Fibroblast of villous mesenchyme (primary cell): ENCODE measurements around the gene CLDN22. TPM values are rescaled to one million over a fixed set of nuclear protein-coding genes. Genes with fewer than 3 reads are reported as not detected.
"Not testable (repeated sequence)": the region's sequence is repeated elsewhere in the genome, so short reads cannot be mapped to it uniquely, and the experiment has no call there.

Source experiments
- DNase-seq: peaks from one replicate; pipeline ENCODE4 v3.0.0-alpha.2; 2010; ENCODE audit warnings: low read depth
- H3K4me3 ChIP-seq: 2 replicates; pipeline ENCODE4 v1.5.1; 2011; ENCODE audit warnings: low read depth, mild to moderate bottlenecking, low read length
- CTCF ChIP-seq: IDR thresholded peaks from 2 replicates; pipeline ENCODE4 v1.5.1; 2012; ENCODE audit warnings: low read depth, mild to moderate bottlenecking, low read length; ENCODE audit not compliant: insufficient read depth
- total RNA-seq: library from RNA; depleted of rRNA; stranded (reverse); fragments of >200 nt; gene quantifications from 2 replicates; pipeline ENCODE4 v1.2.3, GENCODE V29; 2012

Gene CLDN22
- total RNA-seq, 1 donor = under 0.01 TPM

GRCh38 chr4:183329954-183330742, 10.1 kb upstream of the CLDN22 start:
- TF ChIP-seq CTCF = no peak
- DNase-seq = no peak
- H3K4me3 ChIP-seq = no peak overlapping the region

- no peak for DNase-seq
- H3K4me3 ChIP-seq = no peak overlapping the region
- TF ChIP-seq CTCF = no peak
These were observed 9.2 kb upstream of the CLDN22 start for GRCh38 chr4:183329244-183329643.

DNA sequence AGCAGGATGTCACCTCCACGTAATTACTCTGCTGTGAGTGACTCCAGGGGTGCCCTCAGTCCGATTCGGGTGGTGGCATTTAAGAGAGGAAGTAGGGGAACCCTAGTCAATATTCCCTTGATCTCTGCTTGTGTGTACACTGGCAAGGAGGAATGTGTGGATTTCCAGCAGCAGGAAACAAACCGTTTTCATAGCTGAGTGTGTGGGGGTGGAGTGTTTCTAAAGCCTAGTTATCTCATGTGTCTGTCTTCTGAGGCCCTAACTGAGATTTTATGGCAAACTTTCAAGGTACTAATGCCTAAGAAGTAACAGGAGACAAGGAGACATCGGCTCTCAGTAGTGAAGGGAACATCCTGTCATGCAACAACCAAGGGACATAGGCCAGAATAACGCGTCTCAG, 8.8 kb upstream of the CLDN22 start:
- no peak overlapping the region for H3K4me3 ChIP-seq
- DNase-seq = peak; percentile 22
- no peak for TF ChIP-seq CTCF

DNA sequence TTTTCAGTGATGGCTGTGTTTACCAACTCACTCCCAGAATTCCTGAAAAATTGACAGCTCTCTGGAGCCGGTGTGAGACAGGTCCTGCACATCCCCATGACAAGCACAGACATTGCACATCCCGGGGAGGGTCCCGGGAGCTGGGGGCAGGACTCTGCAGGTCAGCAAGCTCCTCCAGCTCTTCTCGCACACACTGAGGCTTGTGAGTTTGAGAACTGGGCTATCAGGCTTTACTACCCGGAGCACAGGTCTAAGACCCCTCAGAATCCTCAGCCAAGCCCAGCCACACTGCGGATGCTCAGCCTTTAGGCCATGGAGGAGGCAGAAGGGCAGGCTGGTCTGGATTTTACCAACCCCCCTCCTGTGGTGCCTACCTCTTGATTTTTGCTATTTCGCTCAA, 7.8 kb upstream of the CLDN22 start:
- DNase-seq = no peak
- TF ChIP-seq CTCF = no peak
- H3K4me3 ChIP-seq = no peak overlapping the region

GRCh38 chr4:183326853-183327252, 6.8 kb upstream of the CLDN22 start:
- H3K4me3 ChIP-seq = no peak overlapping the region
- no peak for TF ChIP-seq CTCF
- no peak for DNase-seq

DNA sequence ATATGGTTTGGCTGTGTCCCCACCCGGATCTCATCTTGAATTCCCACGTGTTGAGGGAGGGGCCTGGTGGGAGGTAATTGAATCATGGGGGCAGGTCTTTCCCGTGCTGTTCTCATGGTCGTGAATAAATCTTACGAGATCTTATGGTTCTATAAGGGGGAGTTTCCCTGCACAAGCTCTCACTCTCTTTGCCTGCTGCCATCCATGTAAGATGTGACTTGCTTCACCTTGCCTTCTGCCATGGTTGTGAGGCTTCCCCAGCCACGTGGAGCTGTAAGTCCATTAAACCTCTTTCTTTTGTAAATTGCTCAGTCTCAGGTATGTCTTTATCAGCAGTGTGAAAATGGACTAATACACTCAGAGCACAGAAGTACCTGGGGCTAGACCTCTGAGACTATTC, 6.3 kb upstream of the CLDN22 start:
- not testable (repeated sequence) for H3K4me3 ChIP-seq, DNase-seq

DNA sequence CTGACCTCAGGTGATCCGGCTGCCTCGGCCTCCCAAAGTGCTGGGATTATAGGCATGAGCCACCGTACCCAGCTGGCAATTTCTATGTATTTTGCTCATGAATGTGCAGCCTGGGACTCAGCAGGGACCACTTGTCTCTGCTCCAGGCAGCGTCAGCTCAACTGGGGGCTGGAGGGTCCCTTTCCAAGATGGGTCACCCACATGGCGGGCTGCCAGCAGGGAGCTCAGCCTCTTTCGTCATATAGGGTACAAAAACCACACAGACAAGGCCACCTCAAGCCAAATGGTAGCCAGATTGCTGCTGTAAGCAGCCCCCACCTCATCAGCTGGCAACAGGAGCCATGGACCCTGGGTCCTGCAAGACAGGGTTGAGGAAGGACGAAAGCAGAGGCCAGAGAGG, 4.5 kb upstream of the CLDN22 start:
- no peak for TF ChIP-seq CTCF
- no peak for DNase-seq
- H3K4me3 ChIP-seq = no peak overlapping the region

- H3K4me3 ChIP-seq, DNase-seq: not testable (repeated sequence)
These were observed 4.0 kb upstream of the CLDN22 start for GRCh38 chr4:183324056-183324455.
